Stimulated activated CD4-positive, alpha-beta T cell treated with anti-CD3 and anti-CD28 coated beads, Interleukin-12 subunit alpha, Interleukin-12 subunit beta, amount 100 ng/mL, for 4 hours (primary cell): ENCODE data around the gene MKI67.
A peak's percentile ranks its signal among the peaks of the same experiment; 100 is the strongest.
"Not testable (repeated sequence)": the region's sequence is repeated elsewhere in the genome, so short reads cannot be mapped to it uniquely, and the experiment has no call there.

Experiments
- DNase-seq: peaks from one replicate; pipeline ENCODE4 v3.0.0-alpha.2; 2020

Gene MKI67

GRCh38 chr10:128149267-128150014 is 23.2 kb upstream of the MKI67 start:
- no peak for DNase-seq

- DNase-seq, result no peak
These were observed 21.4 kb upstream of the MKI67 start for GRCh38 chr10:128147669-128148068.

- no peak for DNase-seq
These were observed 20.8 kb upstream of the MKI67 start for GRCh38 chr10:128147064-128147463.

- DNase-seq, result no peak
These were observed 18.3 kb upstream of the MKI67 start for GRCh38 chr10:128144547-128144946.

GRCh38 chr10:128143531-128143930 is 17.3 kb upstream of the MKI67 start:
- DNase-seq, result no peak

- DNase-seq, result no peak
These were observed 14.2 kb upstream of the MKI67 start for GRCh38 chr10:128140425-128140824.

GRCh38 chr10:128138429-128138828 is 12.2 kb upstream of the MKI67 start:
- DNase-seq, result not testable (repeated sequence)

- no peak for DNase-seq
These were observed 11.7 kb upstream of the MKI67 start for GRCh38 chr10:128137877-128138276.

- no peak for DNase-seq
These were observed 3.8 kb upstream of the MKI67 start for GRCh38 chr10:128130051-128130450.

- no peak for DNase-seq
These were observed 2.4 kb upstream of the MKI67 start for GRCh38 chr10:128128582-128128981.

GRCh38 chr10:128125416-128125943 is 743 bp downstream of the MKI67 start:
- DNase-seq, result peak; percentile 16

- DNase-seq, result no peak
These were observed 1.3 kb downstream of the MKI67 start for GRCh38 chr10:128124813-128125403.

- no peak for DNase-seq
These were observed 2.4 kb downstream of the MKI67 start for GRCh38 chr10:128123846-128124245.

GRCh38 chr10:128122931-128123330 is 3.3 kb downstream of the MKI67 start:
- no peak for DNase-seq

- no peak for DNase-seq
These were observed 4.3 kb downstream of the MKI67 start for GRCh38 chr10:128121750-128122412.

- no peak for DNase-seq
These were observed 9.2 kb downstream of the MKI67 start for GRCh38 chr10:128116851-128117615.

- DNase-seq, result no peak
These were observed 10.0 kb downstream of the MKI67 start for GRCh38 chr10:128116187-128116586.

- DNase-seq, result no peak
These were observed 10.9 kb downstream of the MKI67 start for GRCh38 chr10:128115356-128115755.

GRCh38 chr10:128114901-128115300 is 11.3 kb downstream of the MKI67 start:
- no peak for DNase-seq

- DNase-seq, result no peak
These were observed 13.2 kb downstream of the MKI67 start for GRCh38 chr10:128113026-128113425.

GRCh38 chr10:128111696-128112095 is 14.5 kb downstream of the MKI67 start:
- no peak for DNase-seq

- DNase-seq, result no peak
These were observed 15.9 kb downstream of the MKI67 start for GRCh38 chr10:128110339-128110738.

GRCh38 chr10:128109707-128110106 is 16.5 kb downstream of the MKI67 start:
- DNase-seq, result no peak
